HEK293 (cell line): ENCODE data around the gene FRMD3.

Experiments used
- GLIS1 ChIP-seq: fragments of 450-650 bp; formaldehyde crosslinking; IDR thresholded peaks from 2 replicates; pipeline ENCODE4 v1.5.1; 2016; ENCODE audit warnings: missing biosample characterization, missing genetic modification characterization
- SALL2 ChIP-seq: fragments of 450-650 bp; formaldehyde crosslinking; IDR thresholded peaks from 2 replicates; pipeline ENCODE4 v1.5.0; 2017; ENCODE audit warnings: missing biosample characterization, mild to moderate bottlenecking, missing genetic modification characterization, borderline replicate concordance
- ZNF274 ChIP-seq, 2 experiments: fragments of 200-500 bp in 1 of 2; fragments of 450-650 bp in 1 of 2; sonication (Bioruptor generic) in 1 of 2; formaldehyde crosslinking in 1 of 2; IDR thresholded peaks; 2 replicates each; pipeline versions ENCODE4 v1.5.1 to v1.6.1; 2014 to 2016; ENCODE audit warnings: borderline replicate concordance in 1 of 2, inconsistent platforms in 1 of 2, low read length in 1 of 2, missing biosample characterization in 1 of 2, missing genetic modification characterization in 1 of 2
- TF ChIP-seq, protein P1 (sequence below): fragments of 450-650 bp; formaldehyde crosslinking; IDR thresholded peaks from 2 replicates; pipeline ENCODE4 v1.5.1; 2016; ENCODE audit warnings: missing biosample characterization, missing genetic modification characterization, low read depth
- TF ChIP-seq, protein P2 (sequence below): fragments of 450-650 bp; formaldehyde crosslinking; IDR thresholded peaks from 2 replicates; pipeline ENCODE4 v1.5.1; 2016; ENCODE audit warnings: missing biosample characterization, missing genetic modification characterization
- TF ChIP-seq, protein P3 (sequence below): fragments of 450-650 bp; formaldehyde crosslinking; IDR thresholded peaks from 2 replicates; pipeline ENCODE4 v1.5.1; 2016; ENCODE audit warnings: missing biosample characterization, missing genetic modification characterization
- TF ChIP-seq, protein P4 (sequence below): fragments of 450-650 bp; formaldehyde crosslinking; IDR thresholded peaks from 2 replicates; pipeline ENCODE4 v1.5.1; 2017; ENCODE audit warnings: missing biosample characterization, missing genetic modification characterization
- TF ChIP-seq, protein P5 (sequence below): fragments of 450-650 bp; formaldehyde crosslinking; IDR thresholded peaks from 2 replicates; pipeline ENCODE4 v1.5.1; 2016; ENCODE audit warnings: missing biosample characterization, missing genetic modification characterization, low read depth

DNA sequence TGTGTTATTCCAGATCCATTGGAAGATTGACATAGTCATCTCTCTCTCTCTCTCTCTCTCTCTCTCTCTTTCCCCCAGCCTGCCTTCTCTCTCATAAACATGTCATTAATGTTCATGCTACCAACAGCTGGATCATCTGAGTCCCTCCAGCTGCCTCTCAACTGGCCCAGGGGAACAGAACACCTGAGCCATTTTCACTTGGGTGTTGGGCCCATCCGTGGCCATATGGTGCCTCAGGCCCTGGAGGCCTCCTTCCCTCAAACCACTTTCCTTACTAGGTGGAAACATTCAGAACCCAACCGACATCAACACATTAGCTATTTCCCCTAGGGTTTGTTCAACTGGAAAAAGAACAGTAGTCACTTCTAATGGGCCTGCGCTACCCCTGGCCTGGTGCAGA lies 196.2 kb downstream of the FRMD3 start:
- TF ChIP-seq, protein P1, sequence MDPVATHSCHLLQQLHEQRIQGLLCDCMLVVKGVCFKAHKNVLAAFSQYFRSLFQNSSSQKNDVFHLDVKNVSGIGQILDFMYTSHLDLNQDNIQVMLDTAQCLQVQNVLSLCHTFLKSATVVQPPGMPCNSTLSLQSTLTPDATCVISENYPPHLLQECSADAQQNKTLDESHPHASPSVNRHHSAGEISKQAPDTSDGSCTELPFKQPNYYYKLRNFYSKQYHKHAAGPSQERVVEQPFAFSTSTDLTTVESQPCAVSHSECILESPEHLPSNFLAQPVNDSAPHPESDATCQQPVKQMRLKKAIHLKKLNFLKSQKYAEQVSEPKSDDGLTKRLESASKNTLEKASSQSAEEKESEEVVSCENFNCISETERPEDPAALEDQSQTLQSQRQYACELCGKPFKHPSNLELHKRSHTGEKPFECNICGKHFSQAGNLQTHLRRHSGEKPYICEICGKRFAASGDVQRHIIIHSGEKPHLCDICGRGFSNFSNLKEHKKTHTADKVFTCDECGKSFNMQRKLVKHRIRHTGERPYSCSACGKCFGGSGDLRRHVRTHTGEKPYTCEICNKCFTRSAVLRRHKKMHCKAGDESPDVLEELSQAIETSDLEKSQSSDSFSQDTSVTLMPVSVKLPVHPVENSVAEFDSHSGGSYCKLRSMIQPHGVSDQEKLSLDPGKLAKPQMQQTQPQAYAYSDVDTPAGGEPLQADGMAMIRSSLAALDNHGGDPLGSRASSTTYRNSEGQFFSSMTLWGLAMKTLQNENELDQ (tag by site-specific recombination): no peak
- TF ChIP-seq, protein P2, sequence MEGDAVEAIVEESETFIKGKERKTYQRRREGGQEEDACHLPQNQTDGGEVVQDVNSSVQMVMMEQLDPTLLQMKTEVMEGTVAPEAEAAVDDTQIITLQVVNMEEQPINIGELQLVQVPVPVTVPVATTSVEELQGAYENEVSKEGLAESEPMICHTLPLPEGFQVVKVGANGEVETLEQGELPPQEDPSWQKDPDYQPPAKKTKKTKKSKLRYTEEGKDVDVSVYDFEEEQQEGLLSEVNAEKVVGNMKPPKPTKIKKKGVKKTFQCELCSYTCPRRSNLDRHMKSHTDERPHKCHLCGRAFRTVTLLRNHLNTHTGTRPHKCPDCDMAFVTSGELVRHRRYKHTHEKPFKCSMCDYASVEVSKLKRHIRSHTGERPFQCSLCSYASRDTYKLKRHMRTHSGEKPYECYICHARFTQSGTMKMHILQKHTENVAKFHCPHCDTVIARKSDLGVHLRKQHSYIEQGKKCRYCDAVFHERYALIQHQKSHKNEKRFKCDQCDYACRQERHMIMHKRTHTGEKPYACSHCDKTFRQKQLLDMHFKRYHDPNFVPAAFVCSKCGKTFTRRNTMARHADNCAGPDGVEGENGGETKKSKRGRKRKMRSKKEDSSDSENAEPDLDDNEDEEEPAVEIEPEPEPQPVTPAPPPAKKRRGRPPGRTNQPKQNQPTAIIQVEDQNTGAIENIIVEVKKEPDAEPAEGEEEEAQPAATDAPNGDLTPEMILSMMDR (tag by site-specific recombination): no peak
- TF ChIP-seq GLIS1 (no peak), SALL2 (tag by site-specific recombination) (no peak), ZNF274 (IDR thresholded peaks at IDR 0.05; ENCODE audit: low read length) (no peak), ZNF274 (tag by site-specific recombination; IDR thresholded peaks at IDR 0.05; ENCODE audit: borderline replicate concordance) (no peak)
- TF ChIP-seq, protein P3, sequence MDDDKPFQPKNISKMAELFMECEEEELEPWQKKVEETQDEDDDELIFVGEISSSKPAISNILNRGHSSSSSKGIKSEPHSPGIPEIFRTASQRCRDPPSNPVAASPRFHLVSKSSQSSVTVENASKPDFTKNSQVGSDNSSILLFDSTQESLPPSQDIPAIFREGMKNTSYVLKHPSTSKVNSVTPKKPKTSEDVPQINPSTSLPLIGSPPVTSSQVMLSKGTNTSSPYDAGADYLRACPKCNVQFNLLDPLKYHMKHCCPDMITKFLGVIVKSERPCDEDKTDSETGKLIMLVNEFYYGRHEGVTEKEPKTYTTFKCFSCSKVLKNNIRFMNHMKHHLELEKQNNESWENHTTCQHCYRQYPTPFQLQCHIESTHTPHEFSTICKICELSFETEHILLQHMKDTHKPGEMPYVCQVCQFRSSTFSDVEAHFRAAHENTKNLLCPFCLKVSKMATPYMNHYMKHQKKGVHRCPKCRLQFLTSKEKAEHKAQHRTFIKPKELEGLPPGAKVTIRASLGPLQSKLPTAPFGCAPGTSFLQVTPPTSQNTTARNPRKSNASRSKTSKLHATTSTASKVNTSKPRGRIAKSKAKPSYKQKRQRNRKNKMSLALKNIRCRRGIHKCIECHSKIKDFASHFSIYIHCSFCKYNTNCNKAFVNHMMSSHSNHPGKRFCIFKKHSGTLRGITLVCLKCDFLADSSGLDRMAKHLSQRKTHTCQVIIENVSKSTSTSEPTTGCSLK (tag by site-specific recombination): no peak
- TF ChIP-seq, protein P4, sequence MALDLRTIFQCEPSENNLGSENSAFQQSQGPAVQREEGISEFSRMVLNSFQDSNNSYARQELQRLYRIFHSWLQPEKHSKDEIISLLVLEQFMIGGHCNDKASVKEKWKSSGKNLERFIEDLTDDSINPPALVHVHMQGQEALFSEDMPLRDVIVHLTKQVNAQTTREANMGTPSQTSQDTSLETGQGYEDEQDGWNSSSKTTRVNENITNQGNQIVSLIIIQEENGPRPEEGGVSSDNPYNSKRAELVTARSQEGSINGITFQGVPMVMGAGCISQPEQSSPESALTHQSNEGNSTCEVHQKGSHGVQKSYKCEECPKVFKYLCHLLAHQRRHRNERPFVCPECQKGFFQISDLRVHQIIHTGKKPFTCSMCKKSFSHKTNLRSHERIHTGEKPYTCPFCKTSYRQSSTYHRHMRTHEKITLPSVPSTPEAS: no peak
- TF ChIP-seq, protein P5, sequence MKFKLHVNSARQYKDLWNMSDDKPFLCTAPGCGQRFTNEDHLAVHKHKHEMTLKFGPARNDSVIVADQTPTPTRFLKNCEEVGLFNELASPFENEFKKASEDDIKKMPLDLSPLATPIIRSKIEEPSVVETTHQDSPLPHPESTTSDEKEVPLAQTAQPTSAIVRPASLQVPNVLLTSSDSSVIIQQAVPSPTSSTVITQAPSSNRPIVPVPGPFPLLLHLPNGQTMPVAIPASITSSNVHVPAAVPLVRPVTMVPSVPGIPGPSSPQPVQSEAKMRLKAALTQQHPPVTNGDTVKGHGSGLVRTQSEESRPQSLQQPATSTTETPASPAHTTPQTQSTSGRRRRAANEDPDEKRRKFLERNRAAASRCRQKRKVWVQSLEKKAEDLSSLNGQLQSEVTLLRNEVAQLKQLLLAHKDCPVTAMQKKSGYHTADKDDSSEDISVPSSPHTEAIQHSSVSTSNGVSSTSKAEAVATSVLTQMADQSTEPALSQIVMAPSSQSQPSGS: no peak
